IMR-90 (cell line): Measurements from ENCODE around the gene INHBC. TPM values are rescaled to one million over a fixed set of nuclear protein-coding genes. Genes with fewer than 3 reads are reported as not detected.

Experiments
- ATAC-seq: fragments of 200-7000 bp; cut with Tn5 transposase; 2 replicates; pipeline ENCODE4 v1.9.1; 2020; ENCODE audit warnings: low read depth, mild to moderate bottlenecking, moderate library complexity
- BruUV-seq: library from RNA; stranded (reverse); fragments of 400-500 nt; replicated peaks from 2 replicates; lab custom pipeline; 2021; lab: Mats Ljungman, UMichigan
- CTCF ChIA-PET: fragments of 300-600 bp; formaldehyde crosslinking; extraction: SDS; loops from one replicate; lab custom pipeline; 2021; ENCODE audit warnings: antibody characterized with exemption; lab: Yijun Ruan, JAX
- POLR2A ChIA-PET: fragments of 300-600 bp; sonication (Branson Sonifier 250); formaldehyde crosslinking; loops from one replicate; lab custom pipeline; 2022; ENCODE audit warnings: antibody characterized with exemption; ENCODE audit not compliant: unreplicated experiment; lab: Charles Lee
- DNase-seq: peaks from one replicate; pipeline ENCODE4 v3.0.0; 2013
- H2AFZ ChIP-seq: replicated peaks from 2 replicates; pipeline ENCODE3; 2013; ENCODE audit warnings: low read length, mild to moderate bottlenecking; ENCODE audit not compliant: poor library complexity
- H2AK5ac ChIP-seq: 2 replicates; pipeline ENCODE4 v1.6.1; 2013; ENCODE audit warnings: low read depth, low read length, inconsistent platforms
- H2AK9ac ChIP-seq: replicated peaks from 2 replicates; pipeline ENCODE3; 2013; ENCODE audit warnings: mild to moderate bottlenecking, low read depth, low read length, moderate library complexity; ENCODE audit not compliant: poor library complexity
- H2BK120ac ChIP-seq: 2 replicates; pipeline ENCODE4 v1.6.1; 2013; ENCODE audit warnings: low read depth, low read length, inconsistent platforms
- H2BK15ac ChIP-seq: 3 replicates; pipeline ENCODE4 v1.6.1; 2013; ENCODE audit warnings: low read depth, low read length, inconsistent platforms
- H2BK20ac ChIP-seq: 2 replicates; pipeline ENCODE4 v1.6.1; 2013; ENCODE audit warnings: low read depth, mild to moderate bottlenecking, inconsistent platforms, low read length, moderate library complexity
- H2BK5ac ChIP-seq: 2 replicates; pipeline ENCODE4 v1.6.1; 2013; ENCODE audit warnings: mild to moderate bottlenecking, low read depth, low read length, inconsistent platforms; ENCODE audit not compliant: poor library complexity, severe bottlenecking
- H3K14ac ChIP-seq: replicated peaks from 2 replicates; pipeline ENCODE4 v1.6.1; 2013; ENCODE audit warnings: low read depth, low read length, inconsistent platforms
- H3K18ac ChIP-seq: 2 replicates; pipeline ENCODE4 v1.6.1; 2013; ENCODE audit warnings: low read depth, low read length, control low read depth
- H3K23ac ChIP-seq: 2 replicates; pipeline ENCODE4 v1.6.1; 2013; ENCODE audit warnings: low read depth, low read length, inconsistent platforms
- H3K27ac ChIP-seq: 2 replicates; pipeline ENCODE4 v1.5.1; 2013; ENCODE audit warnings: mild to moderate bottlenecking, control low read depth, low read length; ENCODE audit not compliant: insufficient read depth
- H3K27me3 ChIP-seq: 2 replicates; pipeline ENCODE4 v1.6.1; 2013; ENCODE audit warnings: low read length; ENCODE audit not compliant: control insufficient read depth, insufficient read depth
- H3K36me3 ChIP-seq: 2 replicates; pipeline ENCODE4 v1.6.1; 2013; ENCODE audit warnings: low read length, mixed read lengths; ENCODE audit not compliant: control insufficient read depth, insufficient read depth
- H3K4ac ChIP-seq: 2 replicates; pipeline ENCODE4 v1.6.1; 2013; ENCODE audit warnings: low read depth, low read length, inconsistent platforms
- H3K4me1 ChIP-seq: 2 replicates; pipeline ENCODE4 v1.6.1; 2013; ENCODE audit warnings: low read length, mixed read lengths; ENCODE audit not compliant: control insufficient read depth, insufficient read depth
- H3K4me2 ChIP-seq: 2 replicates; pipeline ENCODE4 v1.6.1; 2013; ENCODE audit warnings: low read depth, mild to moderate bottlenecking, control low read depth, low read length, moderate library complexity
- H3K4me3 ChIP-seq: 2 replicates; pipeline ENCODE4 v1.5.1; 2013; ENCODE audit warnings: low read depth, mild to moderate bottlenecking, control low read depth, low read length, moderate library complexity; ENCODE audit not compliant: insufficient read depth
- H3K56ac ChIP-seq: 2 replicates; pipeline ENCODE4 v1.6.1; 2013; ENCODE audit warnings: low read length, inconsistent platforms; ENCODE audit not compliant: insufficient read depth; ENCODE audit errors: extremely low read depth
- H3K79me1 ChIP-seq, 2 experiments: 2 replicates each; pipeline ENCODE4 v1.6.1; 2013; ENCODE audit warnings: low read length in 2 of 2, inconsistent platforms in 1 of 2, low read depth in 1 of 2
- H3K9ac ChIP-seq: 2 replicates; pipeline ENCODE4 v1.6.1; 2013; ENCODE audit warnings: low read depth, low read length, control low read depth
- H3K9me1 ChIP-seq: 2 replicates; pipeline ENCODE4 v1.6.1; 2013; ENCODE audit warnings: low read length, inconsistent platforms; ENCODE audit not compliant: insufficient read depth
- H3K9me3 ChIP-seq: 2 replicates; pipeline ENCODE4 v1.6.1; 2013; ENCODE audit warnings: low read length; ENCODE audit not compliant: control insufficient read depth, insufficient read depth
- H4K20me1 ChIP-seq: 2 replicates; pipeline ENCODE4 v1.6.1; 2013; ENCODE audit warnings: low read length, inconsistent platforms; ENCODE audit not compliant: insufficient read depth
- H4K5ac ChIP-seq: 2 replicates; pipeline ENCODE4 v1.6.1; 2013; ENCODE audit warnings: mild to moderate bottlenecking, low read depth, low read length, control low read depth
- H4K8ac ChIP-seq, 2 experiments: 2 replicates each; pipeline ENCODE4 v1.6.1; 2013; ENCODE audit warnings: low read depth in 2 of 2, low read length in 2 of 2, control low read depth in 1 of 2, inconsistent platforms in 1 of 2
- H4K91ac ChIP-seq: 2 replicates; pipeline ENCODE4 v1.6.1; 2013; ENCODE audit warnings: low read depth, low read length, inconsistent platforms; ENCODE audit not compliant: insufficient read depth
- BHLHE40 ChIP-seq: fragments of 150-350 bp; IDR thresholded peaks from 2 replicates; pipeline ENCODE4 v1.6.1; 2016; ENCODE audit warnings: mild to moderate bottlenecking, low read depth, low read length
- CHD1 ChIP-seq: IDR thresholded peaks from 2 replicates; pipeline ENCODE4 v1.6.1; 2012; ENCODE audit warnings: low read depth, low read length, improper control_type of control experiment
- MAZ ChIP-seq: IDR thresholded peaks from 2 replicates; pipeline ENCODE4 v1.6.1; 2012; ENCODE audit warnings: low read depth, mild to moderate bottlenecking, low read length, improper control_type of control experiment, moderate library complexity, borderline replicate concordance
- POLR2A ChIP-seq: IDR thresholded peaks from 2 replicates; pipeline ENCODE4 v1.6.1; 2012; ENCODE audit warnings: mild to moderate bottlenecking, low read depth, low read length
- WGBS, 2 experiments: methylation state at CpG; one replicate each; pipeline versions ENCODE4 v1.1.5 to v1.1.7; 2013; ENCODE audit warnings: missing lambda C conversion rate in 2 of 2; ENCODE audit not compliant: insufficient read length in 1 of 2; ENCODE audit errors: extremely low coverage in 2 of 2; 5-methylcytosine and 5-hydroxymethylcytosine counted together
- dilution Hi-C: fragments of 300-500 bp; cut with HindIII; formaldehyde crosslinking; loops from one replicate; pipeline ENCODE4 v1.14.3; 2018; ENCODE audit warnings: low sequenced_read_pairs; ENCODE audit not compliant: unreplicated experiment
- in situ Hi-C: fragments of 300-500 bp; cut with MboI; formaldehyde crosslinking; loops from 3 replicates; pipeline ENCODE4 v1.14.3; 2019; ENCODE audit warnings: low sequenced_read_pairs, inconsistent platforms, mixed read lengths
- intact Hi-C: fragments of 100-400 bp; cut with micrococcal nuclease; formaldehyde crosslinking; loops from 2 replicates; pipeline ENCODE4 v1.10.0; 2022
- polyA plus RNA-seq, 3 experiments: library from polyadenylated mRNA; depleted of rRNA; stranded (reverse); fragments of >200 nt; gene quantifications; 2 replicates each; pipeline ENCODE4 v1.2.3, GENCODE V29; 2012; ENCODE audit warnings: low replicate concordance in 1 of 3
- total RNA-seq: library from RNA; depleted of rRNA; stranded (reverse); fragments of >200 nt; gene quantifications from 2 replicates; pipeline ENCODE4 v1.2.3, GENCODE V29; 2012

INHBC gene
- total and polyA plus RNA-seq, 2 of the 4 experiments (the other 2 are of a cell fraction): 0.09 TPM; not detected in 1

GRCh38 chr12:57430112-57430930 is 4.3 kb upstream of the INHBC start:
- BruUV-seq: no TSS peak
- H3K56ac ChIP-seq: peak overlapping the region; percentile 67
- DNase-seq: peak; percentile 34

More at GRCh38 chr12:57430112-57430930, 4.3 kb upstream of the INHBC start:
- Histone ChIP-seq H3K4me3 (peak overlapping the region; percentile 98), H4K20me1 (no peaks in the 10 kb centered on the region; the same call in none of the 2 replicates), H2AFZ (peak overlapping the region; percentile 79), H3K4me1 (peaks cover 3% of the 10 kb centered on the region), H2BK120ac (no peak overlapping the region), H4K5ac (peak overlapping the region; percentile 92), H3K27me3 (no peaks in the 10 kb centered on the region), H2AK5ac (peak overlapping the region; percentile 65), H2BK15ac (no peak overlapping the region), H2BK5ac (peak overlapping the region; percentile 57), H4K91ac (peak overlapping the region; percentile 39), H4K8ac (peak overlapping the region; percentile 82 to 83), H3K9me1 (0 out of 2 replicates have a peak, but pooled peaks cover 3% of the 10 kb centered on the region), H3K23ac (peak overlapping the region; percentile 98), H3K4me2 (peak overlapping the region; percentile 97), H2AK9ac (peak overlapping the region; percentile 86), H3K18ac (peak overlapping the region; percentile 30), H3K36me3 (peaks cover 4% of the 10 kb centered on the region; the same call in 1 of the 2 replicates), H3K9ac (peak overlapping the region; percentile 95), H3K9me3 (no peaks in the 10 kb centered on the region), H3K27ac (peak overlapping the region; percentile 87), H2BK20ac (peak overlapping the region; percentile 27; the same call in 1 of the 2 replicates), H3K14ac (peak overlapping the region; percentile 94), H3K79me1 (peaks cover 19 to 47% of the 10 kb centered on the region in 2 experiments), H3K4ac (peak overlapping the region; percentile 42)
- no peak for TF ChIP-seq MAZ
- peak; percentile 13; the same call in 1 of the 2 replicates for TF ChIP-seq POLR2A
- 0 out of 2 replicates have a peak, but pooled peaks have one; percentile 7 for TF ChIP-seq CHD1
- TF ChIP-seq BHLHE40: peak; percentile 72
- intact Hi-C loops: loop anchor here (5.0 kb wide), 1 partner anchor 123 kb away; no protein-coding TSS in a partner anchor
- in situ Hi-C loops: no loop called here
- 0% methylated on average over 19 of the region's 74 CpGs; no CpG with 5 or more reads in 1 of the 2 experiments for WGBS, 2 experiments
- ATAC-seq: peak; percentile 75
- CTCF ChIA-PET: interaction anchor here (1.1 kb wide), 1 partner anchor 29 kb away, joined by 3 read pairs; the partner anchor contains the start of gene GLI1
- dilution Hi-C loops: no loop called here
- POLR2A ChIA-PET: interaction anchor here (0.5 to 0.7 kb wide), 2 partner anchors 28 to 117 kb away, joined by 3 to 4 read pairs; no protein-coding TSS in a partner anchor
